NCI-H510A treated with DMSO at 0.1 percent for 48 hours (cell line): Measurements from ENCODE around the gene ABHD16A.

Experiments used
- DNase-seq: peaks from one replicate; lab custom pipeline; 2025; lab: John Stamatoyannopoulos, UW

ABHD16A gene

DNA sequence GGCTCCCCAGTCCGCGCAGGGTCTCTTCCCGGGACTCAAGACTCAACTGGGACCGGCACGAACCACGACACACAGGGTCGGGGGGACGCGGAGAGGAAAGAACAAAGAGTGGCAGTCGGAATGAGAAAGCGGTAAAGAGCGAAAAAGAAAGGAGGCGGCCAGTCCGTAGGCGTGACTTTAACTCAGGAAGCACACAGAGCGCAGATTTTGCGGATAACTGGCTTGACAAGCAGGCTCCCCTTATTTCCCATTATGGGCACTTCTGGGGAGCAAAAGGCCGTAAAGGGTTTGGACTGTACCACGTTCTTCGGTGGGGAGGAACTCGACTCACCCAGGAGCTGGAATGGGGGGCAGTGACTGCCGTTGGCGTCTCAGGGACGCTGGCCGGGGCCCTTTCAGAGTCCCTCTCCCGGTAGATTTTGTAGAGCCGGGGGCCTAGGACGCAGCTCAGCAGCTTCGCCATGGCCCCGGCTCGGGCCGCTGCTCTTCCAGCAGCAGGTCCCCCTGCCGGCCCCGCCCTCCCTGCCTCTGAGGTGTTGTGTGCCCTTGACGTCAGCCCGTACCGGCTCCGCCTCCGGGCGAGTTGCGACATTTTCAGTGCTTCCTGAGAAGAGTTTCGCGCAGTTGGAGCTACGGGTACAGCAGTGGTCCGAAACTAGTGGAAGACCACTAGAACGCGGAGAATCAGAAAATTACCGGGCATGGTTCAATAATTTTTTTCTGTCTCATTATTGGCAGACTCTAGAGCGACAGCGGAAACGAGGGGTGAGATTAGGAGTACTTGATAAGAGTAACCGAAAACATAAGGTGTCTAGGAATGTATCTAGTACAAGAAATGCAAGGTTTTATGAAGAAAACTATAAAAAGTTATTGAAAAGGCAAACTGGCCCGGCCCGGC lies at the start of gene ABHD16A:
Gene ABHD16A, minus strand, starts transcription at position 506 of the 898 bp plus-strand sequence. Its CDS starts 43 bp downstream, at position 463.
- peak; percentile 98 for DNase-seq

DNA sequence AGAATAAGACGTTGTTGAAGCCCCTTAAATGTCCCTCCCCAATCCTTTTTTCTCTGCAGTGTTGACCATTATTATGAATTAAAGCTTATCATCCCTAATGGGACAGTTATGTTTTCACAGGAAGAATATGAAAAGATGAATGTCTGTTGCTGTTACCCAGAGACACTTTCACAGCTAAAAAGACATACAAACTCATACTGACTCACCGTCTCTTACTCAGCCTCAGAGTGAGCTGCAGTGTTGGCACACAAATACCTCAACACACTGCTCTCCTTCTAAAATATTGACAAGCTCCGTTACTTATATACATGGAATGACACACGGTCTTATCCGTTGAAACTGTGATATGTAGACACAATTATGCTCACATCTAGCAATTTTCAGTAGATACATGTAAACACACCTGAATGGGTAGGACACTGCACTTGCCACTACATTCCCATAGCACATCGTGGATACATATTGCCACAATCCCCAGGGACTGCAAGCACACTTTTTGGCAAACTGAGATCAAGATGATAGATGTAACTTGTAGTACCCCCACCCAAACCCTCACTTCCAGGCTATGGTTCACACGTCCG lies 49.7 kb upstream of the ABHD16A start:
- no peak for DNase-seq

DNA sequence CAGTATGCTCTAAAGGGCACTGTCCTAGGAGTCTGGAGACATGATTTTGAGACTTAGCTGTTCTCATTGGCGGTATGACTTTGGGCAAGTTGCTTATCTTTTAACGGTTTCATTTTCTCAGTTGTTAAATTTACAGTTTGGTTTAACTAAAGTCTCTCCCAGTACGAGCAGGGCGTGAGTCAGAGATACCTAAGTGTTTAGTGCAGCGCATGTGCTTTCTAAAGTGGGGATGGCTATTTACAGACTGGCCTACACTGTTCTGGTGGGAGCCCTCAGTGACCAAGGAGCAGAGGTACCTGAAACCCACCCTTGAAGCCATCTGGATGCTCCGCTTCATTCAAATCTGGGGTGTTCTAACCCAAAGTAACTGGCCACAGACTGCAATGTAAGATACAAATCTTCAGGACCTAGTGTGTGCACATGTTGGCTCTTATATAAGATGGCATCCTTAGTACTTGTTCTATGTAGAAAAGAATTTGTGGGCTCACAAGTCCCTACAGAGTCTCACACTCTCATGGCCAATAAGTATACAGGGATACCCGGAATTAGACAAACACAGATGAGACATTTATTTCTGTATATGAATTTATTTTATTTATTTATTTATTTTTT lies 47.4 kb upstream of the ABHD16A start:
- DNase-seq, result no peak

DNA sequence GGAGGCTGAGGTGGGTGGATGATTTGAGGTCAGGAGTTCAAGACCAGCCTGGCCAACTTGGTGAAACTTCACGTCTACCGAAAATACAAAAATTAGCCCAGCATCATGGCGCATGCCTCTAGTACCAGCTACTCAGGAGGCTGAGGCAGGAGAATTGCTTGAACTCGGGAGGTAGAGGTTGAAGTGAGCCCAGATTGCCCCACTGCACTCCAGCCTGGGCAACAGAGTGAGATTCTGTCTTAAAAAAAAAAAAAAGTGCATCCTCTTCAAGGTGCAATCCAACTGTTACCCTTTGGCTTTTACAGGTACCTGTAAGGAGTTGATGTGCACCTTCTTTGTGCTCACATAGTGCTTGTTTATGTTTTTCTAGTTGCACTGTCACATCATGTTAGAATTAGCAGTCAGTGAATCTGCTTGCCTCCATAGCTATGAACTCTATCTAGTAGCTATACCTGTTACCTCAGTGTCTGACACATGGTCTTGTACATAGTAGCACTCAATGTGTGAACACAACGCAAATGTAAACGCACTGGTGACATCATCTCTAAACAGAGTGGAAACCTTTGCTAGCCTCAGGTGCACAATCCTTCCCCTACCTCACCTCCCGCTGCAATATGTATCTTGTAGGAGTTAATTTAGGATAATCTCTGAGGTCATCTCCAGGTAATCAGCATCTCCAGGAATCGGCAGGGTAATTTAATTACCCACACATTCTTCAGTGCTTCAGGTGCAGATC lies 46.3 kb upstream of the ABHD16A start:
- DNase-seq, result no peak

DNA sequence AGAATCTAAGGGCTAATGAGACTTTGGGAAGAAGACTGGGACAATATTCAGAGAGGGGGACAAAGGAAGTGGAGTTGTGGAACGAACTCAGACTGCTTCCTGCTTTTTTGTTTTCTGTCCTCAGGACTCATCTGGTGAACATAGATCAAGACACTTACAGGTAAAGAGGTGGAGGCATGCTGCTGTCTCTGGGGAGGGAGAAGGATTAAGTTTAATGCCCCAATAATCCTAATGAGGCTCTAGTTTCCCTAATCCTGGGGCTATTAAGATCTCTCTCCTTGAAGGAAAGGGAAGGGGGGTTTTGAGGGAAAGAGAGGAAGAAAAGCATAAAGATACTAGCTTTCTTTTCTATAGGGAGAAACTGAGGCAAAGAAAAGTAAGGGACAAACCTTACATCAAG lies 41.3 kb upstream of the ABHD16A start:
- no peak for DNase-seq

DNA sequence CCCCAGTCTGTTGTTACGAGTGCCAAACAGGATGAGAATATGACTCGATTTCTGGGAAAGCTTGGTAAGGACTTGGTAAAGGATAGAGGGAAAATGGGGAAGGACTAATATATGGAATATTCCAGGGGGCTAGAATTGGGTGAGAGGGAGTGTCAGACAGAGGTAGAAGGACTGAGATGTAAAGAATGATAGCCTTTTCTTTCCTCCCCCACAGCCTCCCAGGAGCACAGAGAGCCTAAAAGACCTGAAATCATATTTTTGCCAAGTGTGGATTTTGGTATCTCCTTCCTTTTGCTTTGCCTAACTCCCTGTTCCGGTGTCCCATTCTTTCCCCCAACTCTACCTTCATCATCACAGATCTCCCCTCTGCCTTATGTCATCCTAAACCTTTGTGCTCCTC lies 39.8 kb upstream of the ABHD16A start:
- no peak for DNase-seq

DNA sequence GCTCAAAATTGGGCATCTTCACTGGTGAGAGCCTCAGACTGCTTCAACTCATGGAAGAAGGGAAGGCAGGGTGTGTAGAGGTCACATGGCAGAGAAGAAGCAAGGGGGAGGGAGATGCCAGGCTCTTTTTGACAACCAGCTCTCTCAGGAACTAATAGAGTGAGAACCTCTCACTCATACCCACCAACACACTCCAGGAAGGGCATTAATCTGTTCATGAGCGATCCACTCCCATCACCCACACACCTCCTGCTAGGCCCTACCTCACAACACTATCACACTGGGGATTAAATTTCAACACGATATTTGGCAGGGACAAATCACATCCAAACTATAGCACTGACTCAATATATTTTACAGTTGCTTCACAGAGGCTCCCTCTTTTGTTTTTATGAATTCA lies 38.7 kb upstream of the ABHD16A start:
- DNase-seq, result no peak

DNA sequence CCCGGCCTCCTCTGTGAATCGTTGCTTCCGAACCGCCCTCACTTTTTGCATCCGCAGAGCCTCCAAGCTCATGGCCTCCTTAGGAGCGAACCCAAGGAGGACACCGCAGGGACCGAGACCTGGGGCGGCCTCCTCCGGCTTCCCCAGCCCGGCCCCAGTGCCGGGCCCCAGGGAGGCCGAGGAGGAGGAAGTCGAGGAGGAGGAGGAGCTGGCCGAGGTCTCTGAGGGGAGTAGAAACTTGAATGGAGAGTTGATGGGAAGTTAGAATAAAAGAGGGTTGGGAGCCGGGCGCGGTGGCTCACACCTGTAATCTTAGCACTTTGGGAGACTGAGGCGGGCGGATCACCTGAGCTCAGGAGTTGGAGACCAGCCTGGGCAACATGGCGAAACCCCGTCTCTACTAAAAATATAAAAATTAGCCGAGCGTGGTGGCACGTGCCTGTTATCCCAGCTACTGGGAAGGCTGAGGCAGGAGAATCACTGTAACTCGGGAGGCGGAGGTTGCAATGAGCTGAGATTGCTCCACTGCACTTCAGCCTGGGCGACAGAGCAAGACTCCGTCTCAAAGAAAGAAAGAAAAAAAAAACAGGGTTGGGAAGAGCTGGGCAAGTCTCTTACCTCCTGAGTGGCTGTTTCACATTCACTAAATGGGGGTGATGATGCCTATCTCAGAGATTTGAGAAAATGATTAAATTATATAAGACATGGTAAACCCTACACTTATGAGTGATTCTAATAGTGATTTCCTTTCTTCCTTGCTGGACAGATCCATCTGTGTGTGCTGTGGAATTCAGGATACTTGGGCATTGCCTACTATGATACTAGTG lies 37.5 kb upstream of the ABHD16A start:
- DNase-seq, result peak; percentile 69

DNA sequence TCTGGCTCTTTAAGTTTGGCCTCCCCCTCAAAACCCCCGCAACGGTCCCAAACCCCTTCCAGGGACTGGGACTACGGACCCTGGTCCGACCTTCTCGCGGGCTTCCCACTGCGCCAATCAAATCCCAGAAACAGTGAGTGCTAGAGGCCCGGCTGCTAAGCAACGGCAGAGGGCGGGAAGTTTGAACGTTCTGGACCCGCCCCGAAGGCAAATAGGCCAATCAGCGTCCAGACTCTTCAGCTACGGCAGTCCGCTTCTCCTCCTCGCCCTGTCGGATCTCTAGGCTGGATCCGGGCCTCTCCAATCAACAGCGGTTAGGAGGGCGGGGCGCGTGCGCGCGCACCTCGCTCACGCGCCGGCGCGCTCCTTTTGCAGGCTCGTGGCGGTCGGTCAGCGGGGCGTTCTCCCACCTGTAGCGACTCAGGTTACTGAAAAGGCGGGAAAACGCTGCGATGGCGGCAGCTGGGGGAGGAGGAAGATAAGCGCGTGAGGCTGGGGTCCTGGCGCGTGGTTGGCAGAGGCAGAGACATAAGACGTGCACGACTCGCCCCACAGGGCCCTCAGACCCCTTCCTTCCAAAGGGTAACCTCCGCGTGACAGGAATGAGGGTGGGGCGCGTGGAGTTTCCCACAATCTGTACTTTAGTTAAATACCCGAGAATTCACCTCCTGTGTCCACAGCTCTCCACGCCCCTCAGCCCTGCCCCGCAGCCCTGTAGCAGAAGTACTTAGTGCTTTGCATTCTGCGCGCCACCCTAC lies 36.7 kb upstream of the ABHD16A start, which contains the start of gene MSH5:
Gene MSH5, plus strand, starts transcription at position 367 of the 758 bp plus-strand sequence. CDS start 462 bp downstream, outside the sequence.
- peak; percentile 100 for DNase-seq

DNA sequence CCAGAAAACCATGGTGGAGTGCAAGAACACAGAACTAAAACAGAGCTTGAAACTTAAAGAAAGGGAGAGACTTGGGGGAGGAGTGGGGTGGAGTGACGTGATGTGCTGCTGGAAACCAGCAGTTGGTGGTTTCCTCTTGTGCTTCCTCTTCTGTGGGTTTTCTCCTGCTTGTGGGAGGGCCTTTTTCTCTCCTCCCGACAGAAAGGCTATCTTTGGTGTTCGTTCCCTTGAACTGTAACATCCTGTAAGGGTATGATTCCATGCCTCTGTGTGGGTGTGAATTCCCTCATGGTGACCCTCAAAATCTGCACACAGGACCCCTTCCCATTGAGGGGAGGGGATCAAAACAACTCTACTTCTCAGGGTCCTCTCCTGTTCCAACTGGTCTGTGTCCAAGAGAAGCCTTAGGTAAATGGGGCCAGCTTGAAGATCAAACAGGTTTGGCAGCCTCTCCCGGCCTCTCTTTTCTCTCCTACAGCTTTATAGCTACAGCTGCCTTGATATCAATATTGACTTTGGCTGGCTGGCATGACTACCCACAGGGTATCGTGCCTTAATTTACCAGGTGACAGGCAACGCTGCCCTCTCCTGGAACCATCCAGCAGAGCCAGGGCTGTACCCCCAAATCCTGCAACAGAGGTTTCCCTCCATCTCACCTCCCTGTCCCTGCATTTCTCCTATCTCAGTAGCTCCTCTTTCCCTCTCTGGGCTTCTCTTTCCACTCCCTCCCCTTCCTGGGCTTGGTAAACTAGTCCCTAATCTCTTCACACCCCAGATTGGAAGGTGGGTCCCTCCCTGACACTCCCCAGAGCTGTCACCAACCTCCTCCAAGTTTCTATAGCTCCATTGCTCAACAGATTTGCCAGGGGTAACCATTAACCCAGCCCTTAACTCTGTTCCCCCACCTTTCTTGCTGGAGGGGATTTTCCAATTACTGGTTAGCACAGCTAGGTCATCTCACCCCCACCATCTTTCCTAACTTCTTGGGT lies 35.2 kb upstream of the ABHD16A start:
- peak; percentile 99 for DNase-seq

DNA sequence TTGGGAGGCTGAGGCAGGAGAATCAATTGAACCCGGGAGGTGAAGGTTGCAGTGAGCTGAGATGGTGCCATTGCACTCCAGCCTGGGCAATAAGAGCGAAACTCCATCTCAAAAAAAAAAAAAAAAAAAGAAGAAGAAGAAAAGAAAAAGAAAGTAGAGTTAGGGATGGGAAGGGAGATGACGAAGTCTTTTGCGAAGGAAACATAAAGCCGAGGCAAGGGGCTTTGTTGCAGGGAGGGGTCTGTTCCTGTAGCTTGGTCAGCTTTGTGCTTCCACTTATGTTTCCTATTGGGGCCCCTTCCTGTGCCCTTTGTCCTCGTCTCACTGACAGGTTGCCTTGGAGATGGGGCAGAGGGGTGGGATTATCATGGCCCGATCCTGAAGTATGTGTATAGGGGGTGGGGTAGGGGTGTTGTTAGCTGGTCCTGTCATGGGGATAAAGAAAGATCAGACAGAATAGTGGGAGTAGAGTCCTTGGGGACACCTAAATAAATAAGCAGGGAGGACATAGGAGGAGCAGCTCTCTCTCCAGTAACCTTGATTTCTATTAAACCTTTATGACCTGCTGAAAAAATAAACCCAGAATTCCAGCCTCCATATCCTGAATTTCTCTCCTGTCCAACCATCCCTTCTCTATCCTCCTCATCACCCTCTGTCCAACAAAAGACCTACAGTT lies 34.3 kb upstream of the ABHD16A start:
- DNase-seq, result peak; percentile 81

DNA sequence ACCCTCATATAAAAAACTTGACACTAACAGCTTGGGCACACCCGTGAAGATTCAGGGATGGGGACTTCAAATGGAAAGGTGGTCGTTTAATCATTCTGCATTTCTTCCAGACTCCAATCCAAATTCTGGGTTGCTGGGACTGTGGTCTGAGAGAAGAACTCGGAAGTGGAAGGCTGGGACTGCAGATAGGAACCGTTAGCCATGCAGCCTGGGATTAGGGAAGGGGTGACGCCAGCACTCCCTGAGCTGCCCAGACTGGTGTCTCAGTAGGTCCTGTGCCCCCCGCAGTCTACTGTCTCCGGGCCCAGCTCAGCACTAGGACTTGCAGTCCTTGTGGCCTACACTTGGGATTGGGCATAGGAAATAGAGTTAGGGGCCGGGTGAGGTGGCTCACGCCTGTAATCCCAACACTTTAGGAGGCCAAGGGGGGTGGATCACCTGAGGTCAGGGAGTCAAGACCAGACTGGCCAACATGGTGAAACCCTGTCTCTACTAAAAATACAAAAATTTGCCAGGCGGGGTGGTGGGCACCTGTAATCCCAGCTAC lies 33.7 kb upstream of the ABHD16A start:
- no peak for DNase-seq

DNA sequence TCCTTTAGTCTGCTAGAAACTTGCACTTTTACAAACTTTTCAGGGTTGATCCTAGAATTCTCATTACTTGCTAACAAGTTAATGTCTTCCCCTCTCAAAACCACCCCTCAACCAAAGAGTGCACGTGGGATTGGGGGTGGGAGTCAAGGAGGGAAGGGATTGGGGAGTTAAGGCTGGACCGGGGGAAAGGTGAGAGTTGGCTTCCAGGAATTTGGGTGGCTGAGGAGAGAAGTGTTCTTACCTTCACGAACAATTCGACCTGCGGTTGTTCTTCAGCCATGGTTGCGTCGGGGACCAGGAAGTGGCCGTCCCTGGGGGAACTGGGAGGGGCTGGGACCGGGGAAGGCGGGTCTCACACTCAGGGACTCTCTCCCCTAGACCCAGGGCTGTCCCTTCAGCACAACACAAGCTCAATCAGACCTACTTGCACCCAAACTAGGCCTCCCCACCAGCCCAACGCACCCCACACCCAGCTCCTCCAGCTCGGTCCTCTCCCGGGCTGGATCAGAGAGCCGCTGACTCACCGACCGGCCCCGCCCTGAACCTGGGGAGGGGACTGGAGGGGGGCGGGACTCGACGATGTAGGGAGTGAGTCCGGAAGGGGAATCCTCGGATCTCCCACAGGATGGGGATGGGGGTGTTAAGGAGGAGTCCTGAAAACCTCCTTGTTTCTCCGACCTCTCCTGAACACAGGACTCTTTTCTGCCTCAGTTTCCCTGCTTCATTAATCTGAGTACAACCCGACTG lies 33.1 kb upstream of the ABHD16A start, which contains the start of gene CLIC1:
Gene CLIC1, minus strand, starts transcription at position 510 of the 747 bp plus-strand sequence. Its CDS starts 230 bp downstream, at position 280.
- DNase-seq, result peak; percentile 97

DNA sequence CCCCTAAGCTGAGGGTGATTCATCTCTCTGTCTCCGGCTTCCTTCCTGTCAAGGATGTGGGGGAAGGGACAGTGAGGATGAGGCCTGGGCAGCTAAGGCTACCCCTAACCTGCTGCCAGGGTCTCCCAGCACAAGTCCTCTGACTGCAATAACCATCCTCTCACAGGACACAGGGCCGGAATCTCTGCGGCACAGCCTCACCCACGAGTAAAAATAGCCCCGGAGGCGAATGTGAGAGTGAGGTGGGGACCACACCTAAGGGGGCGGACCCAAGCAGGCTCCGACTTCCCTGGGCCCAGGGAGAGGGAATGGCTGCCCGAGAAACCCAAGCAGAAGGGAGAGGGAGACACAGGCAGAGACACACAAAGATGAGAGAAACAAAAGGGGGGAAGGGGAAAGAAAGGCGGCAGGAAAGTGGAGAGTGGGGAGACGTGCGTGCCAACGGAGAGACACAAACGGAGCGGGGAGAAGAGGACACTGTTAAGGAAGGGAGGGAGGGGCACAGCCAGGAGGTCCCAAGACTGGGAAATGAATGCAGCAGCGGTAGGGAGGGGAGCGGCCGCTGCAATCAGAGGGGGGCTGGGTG lies 31.8 kb upstream of the ABHD16A start:
- no peak for DNase-seq

DNA sequence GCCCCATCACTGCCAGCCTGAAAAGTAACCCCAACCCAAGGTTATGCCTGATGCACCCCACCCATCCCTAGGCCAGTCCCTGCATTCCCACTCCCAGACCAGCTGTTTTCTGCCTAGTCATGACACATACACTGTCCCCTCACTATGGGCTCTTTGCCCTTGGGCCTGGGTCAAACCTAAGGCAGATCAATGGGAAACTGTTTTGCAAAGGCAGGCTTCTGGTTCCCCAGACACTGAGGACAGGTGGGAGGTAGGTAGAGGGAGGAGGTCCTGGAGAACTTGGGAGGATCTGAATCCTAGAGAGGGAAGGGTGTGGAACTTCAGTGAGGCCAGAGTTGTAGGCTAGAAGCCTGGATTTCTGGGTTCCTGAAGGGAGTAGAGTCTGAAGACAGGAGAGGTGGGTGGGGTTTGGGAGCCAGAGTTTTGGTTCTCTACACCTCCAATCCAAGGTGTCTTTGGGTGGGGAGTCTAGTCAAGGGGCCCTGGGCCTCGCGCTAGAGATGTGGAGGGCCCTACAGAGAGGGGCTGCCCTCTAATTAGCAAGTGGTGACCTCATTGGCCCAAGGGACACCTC lies 31.2 kb upstream of the ABHD16A start:
- no peak for DNase-seq

DNA sequence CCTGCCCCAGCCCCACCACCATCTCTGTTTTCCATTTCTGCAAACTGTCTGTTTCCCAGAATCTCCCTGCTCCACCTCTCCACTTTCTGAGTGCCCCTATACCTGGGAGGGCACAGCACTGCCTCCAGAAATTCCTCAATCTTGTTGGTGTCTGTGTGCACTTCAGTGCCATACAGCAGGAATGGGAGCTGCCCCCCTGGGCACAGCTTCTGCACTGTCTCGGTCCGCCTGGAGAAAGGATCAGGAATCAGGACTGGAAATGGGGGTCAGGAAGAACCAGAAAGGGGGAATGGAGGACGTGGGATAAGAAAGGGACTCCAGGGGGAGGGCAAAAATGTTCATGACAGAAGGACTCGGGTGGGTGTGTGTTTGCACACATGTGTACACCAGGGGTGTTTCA lies 30.6 kb upstream of the ABHD16A start:
- no peak for DNase-seq

DNA sequence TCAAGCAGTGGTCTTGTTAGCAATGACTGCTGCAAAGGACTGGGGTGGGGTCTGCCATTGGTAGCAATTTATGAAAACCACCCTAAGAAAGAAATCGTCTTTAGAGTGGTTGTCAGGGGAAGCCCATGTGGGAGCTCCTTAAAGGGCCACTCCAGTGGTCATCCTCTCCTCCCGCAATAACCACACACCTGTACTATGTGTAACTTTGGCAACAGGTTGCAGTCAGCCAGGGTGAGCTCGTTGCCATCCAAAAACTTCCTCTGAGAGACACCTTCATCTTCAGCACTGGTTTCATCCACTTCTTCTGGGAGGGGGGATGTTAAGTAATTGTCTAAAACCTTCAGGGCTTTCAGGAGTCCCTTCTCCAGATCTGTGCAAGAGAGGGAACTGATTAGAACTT lies 28.9 kb upstream of the ABHD16A start:
- DNase-seq, result no peak
